Measurements from ENCODE around the gene TEKT5. TPM values are rescaled to one million over a fixed set of nuclear protein-coding genes. Genes with fewer than 3 reads are reported as not detected.
A peak's percentile ranks its signal among the peaks of the same experiment; 100 is the strongest.

Gene TEKT5
- total and polyA plus RNA-seq, 2 donors from 2014 or later, result 0.57 TPM; not detected in 1

- no peaks in the 10 kb centered on the region for H3K4me1 ChIP-seq (ENCODE audit: control insufficient read depth in 2 of 3, insufficient read depth in 2 of 3, low read depth in 1 of 3, low read length in 3 of 3)
- intact Hi-C loops (cut with DNase I), result no loop called here
- DNase-seq (no peak), FAIRE-seq (no peak)
- H3K27me3 ChIP-seq (ENCODE audit: control insufficient read depth, insufficient read depth, low read length), result no peaks in the 10 kb centered on the region
- H3K9ac ChIP-seq (ENCODE audit: low read length in 3 of 3), result no peak overlapping the region
- H3K9me3 ChIP-seq (ENCODE audit: control insufficient read depth in 2 of 3, insufficient read depth in 1 of 3, low read length in 3 of 3), result no peaks in the 10 kb centered on the region
- no peak for TF ChIP-seq CTCF (IDR thresholded peaks at IDR 0.05; ENCODE audit: borderline replicate concordance, extremely low read depth, insufficient read depth)
- H3K36me3 ChIP-seq (ENCODE audit: control insufficient read depth in 2 of 3, insufficient read depth in 3 of 3, low read length in 3 of 3), result no peaks in the 10 kb centered on the region
- no peak overlapping the region for H3K27ac ChIP-seq (ENCODE audit: low read depth in 2 of 2, low read length in 2 of 2)
- H3K4me3 ChIP-seq (ENCODE audit: low read length in 3 of 3), result no peak overlapping the region
Observed at GRCh38 chr16:10598157-10598556, 96.6 kb downstream of the TEKT5 start.

GRCh38 chr16:10597187-10597601 is 97.5 kb downstream of the TEKT5 start:
- Histone ChIP-seq H3K4me3 (ENCODE audit: low read length in 3 of 3) (no peak overlapping the region), H3K9me3 (ENCODE audit: control insufficient read depth in 2 of 3, insufficient read depth in 1 of 3, low read length in 3 of 3) (no peaks in the 10 kb centered on the region), H3K9ac (ENCODE audit: low read length in 3 of 3) (no peak overlapping the region), H3K27ac (ENCODE audit: low read depth in 2 of 2, low read length in 2 of 2) (no peak overlapping the region), H3K4me1 (ENCODE audit: control insufficient read depth in 2 of 3, insufficient read depth in 2 of 3, low read depth in 1 of 3, low read length in 3 of 3) (no peaks in the 10 kb centered on the region), H3K27me3 (ENCODE audit: control insufficient read depth, insufficient read depth, low read length) (no peaks in the 10 kb centered on the region), H3K36me3 (ENCODE audit: control insufficient read depth in 2 of 3, insufficient read depth in 3 of 3, low read length in 3 of 3) (no peaks in the 10 kb centered on the region)
- intact Hi-C loops (cut with DNase I), result no loop called here
- FAIRE-seq, result no peak
- TF ChIP-seq CTCF (IDR thresholded peaks at IDR 0.05; ENCODE audit: borderline replicate concordance, extremely low read depth, insufficient read depth), result no peak
- no peak for DNase-seq

GRCh38 chr16:10594312-10594950 is 100.3 kb downstream of the TEKT5 start:
- no peak overlapping the region for H3K9ac ChIP-seq (ENCODE audit: low read length in 3 of 3)
- no peaks in the 10 kb centered on the region for H3K36me3 ChIP-seq (ENCODE audit: control insufficient read depth in 2 of 3, insufficient read depth in 3 of 3, low read length in 3 of 3)
- H3K9me3 ChIP-seq (ENCODE audit: control insufficient read depth in 2 of 3, insufficient read depth in 1 of 3, low read length in 3 of 3), result no peaks in the 10 kb centered on the region
- H3K4me1 ChIP-seq (ENCODE audit: control insufficient read depth in 2 of 3, insufficient read depth in 2 of 3, low read depth in 1 of 3, low read length in 3 of 3), result no peaks in the 10 kb centered on the region
- H3K27ac ChIP-seq (ENCODE audit: low read depth in 2 of 2, low read length in 2 of 2), result no peak overlapping the region
- no peaks in the 10 kb centered on the region for H3K27me3 ChIP-seq (ENCODE audit: control insufficient read depth, insufficient read depth, low read length)
- FAIRE-seq (no peak), DNase-seq (peak in 2 of 5 donors; percentile 16 to 77)
- no peak overlapping the region for H3K4me3 ChIP-seq (ENCODE audit: low read length in 3 of 3)
- TF ChIP-seq CTCF (IDR thresholded peaks at IDR 0.05; ENCODE audit: borderline replicate concordance, extremely low read depth, insufficient read depth), result no peak
- intact Hi-C loops (cut with DNase I), result no loop called here

GRCh38 chr16:10592611-10593010 is 102.1 kb downstream of the TEKT5 start:
- TF ChIP-seq CTCF (IDR thresholded peaks at IDR 0.05; ENCODE audit: borderline replicate concordance, extremely low read depth, insufficient read depth), result no peak
- DNase-seq (no peak), FAIRE-seq (no peak)
- no peaks in the 10 kb centered on the region for H3K27me3 ChIP-seq (ENCODE audit: control insufficient read depth, insufficient read depth, low read length)
- no peaks in the 10 kb centered on the region for H3K36me3 ChIP-seq (ENCODE audit: control insufficient read depth in 2 of 3, insufficient read depth in 3 of 3, low read length in 3 of 3)
- intact Hi-C loops (cut with DNase I), result no loop called here
- H3K9me3 ChIP-seq (ENCODE audit: control insufficient read depth in 2 of 3, insufficient read depth in 1 of 3, low read length in 3 of 3), result no peaks in the 10 kb centered on the region
- no peak overlapping the region for H3K9ac ChIP-seq (ENCODE audit: low read length in 3 of 3)
- no peak overlapping the region for H3K4me3 ChIP-seq (ENCODE audit: low read length in 3 of 3)
- H3K27ac ChIP-seq (ENCODE audit: low read depth in 2 of 2, low read length in 2 of 2), result no peak overlapping the region
- no peaks in the 10 kb centered on the region for H3K4me1 ChIP-seq (ENCODE audit: control insufficient read depth in 2 of 3, insufficient read depth in 2 of 3, low read depth in 1 of 3, low read length in 3 of 3)

Data from kidney (tissue), 14 donors.